HCT116 (cell line): Measurements from ENCODE around the gene WNT8B. TPM values are rescaled to one million over a fixed set of nuclear protein-coding genes. Genes with fewer than 3 reads are reported as not detected.

Experiments
- ATAC-seq: fragments of 200-7000 bp; cut with Tn5 transposase; 2 replicates; pipeline ENCODE4 v1.9.1; 2020; ENCODE audit warnings: mild to moderate bottlenecking, moderate library complexity
- BruUV-seq: library from RNA; stranded (reverse); fragments of 400-500 nt; replicated peaks from 2 replicates; lab custom pipeline; 2021; lab: Mats Ljungman, UMichigan
- CTCF ChIA-PET: fragments of 300-600 bp; sonication (Branson Sonifier 250); formaldehyde crosslinking; loops from one replicate; lab custom pipeline; 2021; ENCODE audit warnings: antibody characterized with exemption; lab: Charles Lee
- POLR2A ChIA-PET: fragments of 300-600, 350-600 bp; sonication (Branson Sonifier 250); formaldehyde crosslinking; loops from one replicate; lab custom pipeline; 2021; ENCODE audit warnings: antibody characterized with exemption; lab: Charles Lee
- RAD21 ChIA-PET, 2 experiments: fragments of 300-600 bp; sonication (Branson Sonifier 250); formaldehyde crosslinking; loops; one replicate each; lab custom pipeline; 2023; ENCODE audit warnings: low total read pairs in 2 of 2; ENCODE audit not compliant: uncharacterized antibody in 2 of 2, unreplicated experiment in 2 of 2, low non-redundant PET in 1 of 2; lab: Charles Lee
- DNase-seq: peaks from one replicate; pipeline ENCODE4 v3.0.0-alpha.2; 2010; ENCODE audit warnings: low read depth, low spot score
- H2AFZ ChIP-seq: fragments of 200-600 bp; shearing (Covaris generic), sonication (generic); 2 replicates; pipeline ENCODE4 v1.6.1; 2017; ENCODE audit warnings: low read depth, mixed run types, mixed read lengths, antibody characterized with exemption, low read length; ENCODE audit not compliant: poor library complexity, severe bottlenecking
- H3K27ac ChIP-seq: 2 replicates; pipeline ENCODE4 v1.5.1; 2012; ENCODE audit warnings: low read depth, low read length
- H3K27me3 ChIP-seq: fragments of 200-600 bp; sonication (generic); 2 replicates; pipeline ENCODE4 v1.6.1; 2016; ENCODE audit warnings: mixed run types, low read length, mixed read lengths; ENCODE audit not compliant: insufficient read depth
- H3K36me3 ChIP-seq, 2 experiments: fragments of 200-500 bp in 1 of 2; fragments of 200-600 bp in 1 of 2; sonication (Bioruptor generic) in 1 of 2; sonication (generic) in 1 of 2; 2 replicates each; pipeline versions ENCODE4 v1.5.1 to v1.6.1; 2014 to 2016; ENCODE audit warnings: low read length in 2 of 2, inconsistent platforms in 1 of 2, mixed read lengths in 1 of 2, mixed run types in 1 of 2; ENCODE audit not compliant: insufficient read depth in 2 of 2, control insufficient read depth in 1 of 2
- H3K4me1 ChIP-seq, 2 experiments: fragments of 200-600 bp in 1 of 2; sonication (generic) in 1 of 2; 2 replicates each; pipeline versions ENCODE4 v1.5.1 to v1.6.1; 2012 to 2017; ENCODE audit warnings: low read length in 2 of 2, inconsistent platforms in 1 of 2, mild to moderate bottlenecking in 1 of 2, mixed read lengths in 1 of 2, mixed run types in 1 of 2, moderate library complexity in 1 of 2; ENCODE audit not compliant: insufficient read depth in 2 of 2, control insufficient read depth in 1 of 2
- H3K4me2 ChIP-seq: fragments of 200-600 bp; sonication (generic); 2 replicates; pipeline ENCODE4 v1.6.1; 2017; ENCODE audit warnings: mixed run types, low read length, mixed read lengths
- H3K4me3 ChIP-seq, 2 experiments: fragments of 200-600 bp in 1 of 2; sonication (generic) in 1 of 2; replicated peaks in 1 of 2; 2 replicates each; pipeline ENCODE4 v1.5.1; 2011 to 2016; ENCODE audit warnings: low read length in 2 of 2, control low read depth in 1 of 2, low read depth in 1 of 2, mild to moderate bottlenecking in 1 of 2, mixed read lengths in 1 of 2, mixed run types in 1 of 2
- H3K79me2 ChIP-seq: fragments of 200-600 bp; sonication (generic); 2 replicates; pipeline ENCODE4 v1.6.1; 2017; ENCODE audit warnings: mild to moderate bottlenecking, mixed run types, low read length, moderate library complexity, mixed read lengths; ENCODE audit not compliant: insufficient read depth
- H3K9ac ChIP-seq: fragments of 200-600 bp; sonication (generic); 2 replicates; pipeline ENCODE4 v1.6.1; 2016; ENCODE audit warnings: low read length, mixed read lengths
- H3K9me2 ChIP-seq: fragments of 200-600 bp; sonication (generic), shearing (Covaris generic); 2 replicates; pipeline ENCODE4 v1.6.1; 2017; ENCODE audit warnings: mixed run types, mild to moderate bottlenecking, moderate library complexity; ENCODE audit not compliant: insufficient read depth
- H3K9me3 ChIP-seq, 2 experiments: fragments of 200-500 bp in 1 of 2; fragments of 200-600 bp in 1 of 2; sonication (Bioruptor generic) in 1 of 2; sonication (generic) in 1 of 2; 2 replicates each; pipeline ENCODE4 v1.6.1; 2014 to 2017; ENCODE audit warnings: low read length in 2 of 2, mixed read lengths in 2 of 2, inconsistent platforms in 1 of 2, low read depth in 1 of 2, mild to moderate bottlenecking in 1 of 2, mixed run types in 1 of 2, moderate library complexity in 1 of 2; ENCODE audit not compliant: control insufficient read depth in 1 of 2, insufficient read depth in 1 of 2
- H4K20me1 ChIP-seq: fragments of 200-600 bp; sonication (generic), shearing (Covaris generic); 2 replicates; pipeline ENCODE4 v1.6.1; 2017; ENCODE audit warnings: mixed run types, mild to moderate bottlenecking, moderate library complexity; ENCODE audit not compliant: insufficient read depth
- CEBPB ChIP-seq: IDR thresholded peaks from 2 replicates; pipeline ENCODE4 v1.6.1; 2012; ENCODE audit warnings: low read depth
- JUND ChIP-seq: IDR thresholded peaks from 2 replicates; pipeline ENCODE4 v1.6.1; 2012
- MAX ChIP-seq: IDR thresholded peaks from 2 replicates; pipeline ENCODE4 v1.6.1; 2012
- POLR2A ChIP-seq: IDR thresholded peaks from 2 replicates; pipeline ENCODE4 v1.7.0; 2011; ENCODE audit warnings: borderline replicate concordance; ENCODE audit not compliant: insufficient read depth, insufficient read length; ENCODE audit errors: extremely low read depth
- RAD21 ChIP-seq: IDR thresholded peaks from 2 replicates; pipeline ENCODE4 v1.6.1; 2012; ENCODE audit warnings: low read depth, mild to moderate bottlenecking
- SIN3A ChIP-seq: IDR thresholded peaks from 2 replicates; pipeline ENCODE4 v1.6.1; 2012; ENCODE audit warnings: low read depth
- TCF7L2 ChIP-seq: IDR thresholded peaks from 2 replicates; pipeline ENCODE4 v1.7.0; 2011; ENCODE audit warnings: borderline replicate concordance, inconsistent platforms; ENCODE audit not compliant: insufficient read depth, insufficient read length; ENCODE audit errors: extremely low read depth
- YY1 ChIP-seq: IDR thresholded peaks from 2 replicates; pipeline ENCODE4 v1.6.1; 2011; ENCODE audit warnings: low read length, low read depth, moderate library complexity, mild to moderate bottlenecking; ENCODE audit not compliant: insufficient replicate concordance; ENCODE audit errors: extremely low read depth
- intact Hi-C: fragments of 100-400 bp; cut with micrococcal nuclease; formaldehyde crosslinking; loops from 2 replicates; pipeline ENCODE4 v1.10.0; 2022
- total RNA-seq: library from RNA; stranded (reverse); gene quantifications from one replicate; pipeline ENCODE4 v1.2.1, GENCODE V29; 2021; ENCODE audit not compliant: unreplicated experiment
- TF ChIP-seq, protein P1 (sequence below): IDR thresholded peaks from 2 replicates; pipeline ENCODE4 v1.6.1; 2012

WNT8B gene
- total RNA-seq, 1 experiment from 2014 or later = not detected

- Histone ChIP-seq H3K4me1 (no peaks in the 10 kb centered on the region; a peak in 1 of 4 replicates), H3K9me2 (no peaks in the 10 kb centered on the region), H3K79me2 (no peaks in the 10 kb centered on the region), H3K9ac (no peak overlapping the region), H3K4me3 (no peak overlapping the region), H2AFZ (no peak overlapping the region), H3K27me3 (no peaks in the 10 kb centered on the region), H3K9me3 (no peaks in the 10 kb centered on the region), H3K4me2 (no peak overlapping the region), H3K36me3 (no peaks in the 10 kb centered on the region), H4K20me1 (no peaks in the 10 kb centered on the region), H3K27ac (no peak overlapping the region)
- ChIA-PET CTCF (no interaction called here), RAD21 (no interaction called here), POLR2A (interaction anchor here (1.1 kb wide), 1 partner anchor 54 kb away, joined by 4 read pairs; no protein-coding TSS in a partner anchor)
- TF ChIP-seq RAD21 = no peak
- TF ChIP-seq, protein P1, sequence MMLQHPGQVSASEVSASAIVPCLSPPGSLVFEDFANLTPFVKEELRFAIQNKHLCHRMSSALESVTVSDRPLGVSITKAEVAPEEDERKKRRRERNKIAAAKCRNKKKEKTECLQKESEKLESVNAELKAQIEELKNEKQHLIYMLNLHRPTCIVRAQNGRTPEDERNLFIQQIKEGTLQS = no peak
- TF ChIP-seq TCF7L2 = no peak
- TF ChIP-seq MAX = no peak
- no peak for TF ChIP-seq POLR2A
- TF ChIP-seq SIN3A = no peak
- no peak for TF ChIP-seq CEBPB
- TF ChIP-seq JUND = no peak
- no peak for TF ChIP-seq YY1
- DNase-seq (no peak), ATAC-seq (no peak)
- intact Hi-C loops = no loop called here
- BruUV-seq = no TSS peak
These were observed 35.4 kb upstream of the WNT8B start for GRCh38 chr10:100427374-100427773.
